ENCODE data around the gene RAB6B.
A peak's percentile ranks its signal among the peaks of the same experiment; 100 is the strongest.
"Not testable (repeated sequence)": the region's sequence is repeated elsewhere in the genome, so short reads cannot be mapped to it uniquely, and the experiment has no call there.

The RAB6B gene

GRCh38 chr3:133820889-133821675 lies 74.6 kb downstream of the RAB6B start:
- no peak for DNase-seq (ENCODE audit: low read depth in 3 of 3, low spot score in 1 of 3)

- no peak for DNase-seq (ENCODE audit: low read depth in 3 of 3, low spot score in 1 of 3)
Measured at GRCh38 chr3:133820129-133820528, 75.6 kb downstream of the RAB6B start.

GRCh38 chr3:133815386-133815785 lies 80.3 kb downstream of the RAB6B start:
- DNase-seq (ENCODE audit: low read depth in 3 of 3, low spot score in 1 of 3) = no peak

GRCh38 chr3:133812872-133813271 lies 82.8 kb downstream of the RAB6B start:
- no peak for DNase-seq (ENCODE audit: low read depth in 3 of 3, low spot score in 1 of 3)

GRCh38 chr3:133805702-133806475 lies 89.8 kb downstream of the RAB6B start, which contains the start of gene SRPRB:
SRPRB (plus strand) TSS chr3:133805815; CDS start chr3:133805849, 34 bp downstream.
- DNase-seq (ENCODE audit: low read depth in 3 of 3, low spot score in 1 of 3) = peak; percentile 90 to 92 (median 92)

GRCh38 chr3:133805384-133805701 lies 90.3 kb downstream of the RAB6B start:
- DNase-seq (ENCODE audit: low read depth in 3 of 3, low spot score in 1 of 3) = no peak

- DNase-seq (ENCODE audit: low read depth in 3 of 3, low spot score in 1 of 3) = no peak
Measured at GRCh38 chr3:133804896-133805295, 90.8 kb downstream of the RAB6B start.

GRCh38 chr3:133803469-133803868 lies 92.2 kb downstream of the RAB6B start:
- no peak for DNase-seq (ENCODE audit: low read depth in 3 of 3, low spot score in 1 of 3)

GRCh38 chr3:133799794-133800585 lies 95.7 kb downstream of the RAB6B start:
- no peak for DNase-seq (ENCODE audit: low read depth in 3 of 3, low spot score in 1 of 3)

- DNase-seq (ENCODE audit: low read depth in 3 of 3, low spot score in 1 of 3) = no peak
Measured at GRCh38 chr3:133797396-133798105, 98.1 kb downstream of the RAB6B start.

GRCh38 chr3:133792171-133792763 lies 103.4 kb downstream of the RAB6B start:
- DNase-seq (ENCODE audit: low read depth in 3 of 3, low spot score in 1 of 3) = no peak

- DNase-seq (ENCODE audit: low read depth in 3 of 3, low spot score in 1 of 3) = no peak
Measured at GRCh38 chr3:133788024-133788423, 107.7 kb downstream of the RAB6B start.

- DNase-seq (ENCODE audit: low read depth in 3 of 3, low spot score in 1 of 3) = no peak
Measured at GRCh38 chr3:133783762-133784161, 111.9 kb downstream of the RAB6B start.

- no peak for DNase-seq (ENCODE audit: low read depth in 3 of 3, low spot score in 1 of 3)
Measured at GRCh38 chr3:133782454-133782853, 113.2 kb downstream of the RAB6B start.

GRCh38 chr3:133781570-133781969 lies 114.1 kb downstream of the RAB6B start:
- DNase-seq (ENCODE audit: low read depth in 3 of 3, low spot score in 1 of 3) = no peak

- not testable (repeated sequence) for DNase-seq (ENCODE audit: low read depth in 3 of 3, low spot score in 1 of 3)
Measured at GRCh38 chr3:133780756-133781155, 114.9 kb downstream of the RAB6B start.

GRCh38 chr3:133779626-133780203 lies 116.0 kb downstream of the RAB6B start:
- DNase-seq (ENCODE audit: low read depth in 3 of 3, low spot score in 1 of 3) = no peak

- no peak for DNase-seq (ENCODE audit: low read depth in 3 of 3, low spot score in 1 of 3)
Measured at GRCh38 chr3:133777807-133778568, 117.7 kb downstream of the RAB6B start.

GRCh38 chr3:133776794-133777438 lies 118.8 kb downstream of the RAB6B start:
- no peak for DNase-seq (ENCODE audit: low read depth in 3 of 3, low spot score in 1 of 3)
